Activated naive CD8-positive, alpha-beta T cell treated with anti-CD3 and anti-CD28 coated beads, Interleukin-2, amount 10 ng/mL, durations not matched to agents 7 days and 5 days (primary cell): ENCODE results near the gene ETV6. TPM values are rescaled to one million over a fixed set of nuclear protein-coding genes. Genes with fewer than 3 reads are reported as not detected.

ENCODE experiments used
- ATAC-seq: fragments of 150-1000 bp; cut with Tn5 transposase; one replicate; pipeline ENCODE4 v1.10.0; 2021; ENCODE audit warnings: low read depth, moderate library complexity
- POLR2A ChIA-PET: fragments of 350-600 bp; sonication (Branson Sonifier 250); formaldehyde crosslinking; loops from one replicate; lab custom pipeline; 2021; ENCODE audit warnings: antibody characterized with exemption; lab: Charles Lee
- DNase-seq: peaks from one replicate; pipeline ENCODE4 v3.0.0; 2021
- H3K27ac Mint-ChIP-seq: one replicate; pipeline ENCODE4 v1.8.0; 2022; ENCODE audit warnings: mild to moderate bottlenecking, mixed read lengths
- H3K27me3 Mint-ChIP-seq: one replicate; pipeline ENCODE4 v1.8.0; 2022; ENCODE audit warnings: mild to moderate bottlenecking, moderate library complexity, mixed read lengths
- H3K36me3 Mint-ChIP-seq: one replicate; pipeline ENCODE4 v1.8.0; 2021; ENCODE audit warnings: mild to moderate bottlenecking, mixed read lengths
- H3K4me1 Mint-ChIP-seq: one replicate; pipeline ENCODE4 v1.8.0; 2021; ENCODE audit warnings: mixed read lengths
- H3K4me3 Mint-ChIP-seq: one replicate; pipeline ENCODE4 v1.8.0; 2022; ENCODE audit warnings: mild to moderate bottlenecking, moderate library complexity, mixed read lengths
- H3K9me3 Mint-ChIP-seq: one replicate; pipeline ENCODE4 v1.8.0; 2021; ENCODE audit warnings: mixed read lengths
- total RNA-seq, 2 experiments: library from RNA; stranded (reverse); gene quantifications; one replicate each; pipeline ENCODE4 v1.2.3, GENCODE V29; 2021

ETV6 gene
- total RNA-seq, 2 experiments from 2014 or later: 22.5 to 26.0 TPM

GRCh38 chr12:11834104-11834812, 184.8 kb downstream of the ETV6 start:
- Mint-ChIP-seq H3K4me3 (no peak overlapping the region), H3K9me3 (no peaks in the 10 kb centered on the region), H3K27ac (no peak overlapping the region), H3K27me3 (no peaks in the 10 kb centered on the region), H3K36me3 (peaks cover 21% of the 10 kb centered on the region), H3K4me1 (peaks cover 7% of the 10 kb centered on the region)
- DNase-seq: no peak
- no peak for ATAC-seq
- POLR2A ChIA-PET: no interaction called here

DNA sequence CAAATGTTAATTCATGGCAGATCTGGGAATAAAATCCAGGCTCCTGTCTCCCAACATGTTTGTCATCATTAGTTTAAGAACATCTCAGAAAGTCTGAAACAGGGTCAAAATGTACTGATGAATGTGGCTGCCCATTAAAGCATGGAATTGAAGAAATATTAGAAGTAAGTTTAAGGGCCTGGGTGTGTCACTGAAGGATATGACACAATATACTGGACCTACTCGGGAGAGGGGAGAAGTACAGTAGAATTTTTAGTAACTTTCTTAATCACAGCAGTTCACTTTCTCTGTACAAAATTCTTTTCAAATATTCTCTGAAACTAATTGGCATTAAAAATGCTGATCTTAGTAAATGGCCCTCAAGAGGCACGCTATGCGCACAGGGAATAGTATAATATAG, 185.5 kb downstream of the ETV6 start:
- Mint-ChIP-seq H3K27me3 (no peaks in the 10 kb centered on the region), H3K36me3 (peaks cover 28% of the 10 kb centered on the region), H3K4me1 (peaks cover 7% of the 10 kb centered on the region), H3K27ac (no peak overlapping the region), H3K9me3 (no peaks in the 10 kb centered on the region), H3K4me3 (no peak overlapping the region)
- no peak for DNase-seq
- ATAC-seq: no peak
- POLR2A ChIA-PET: no interaction called here

GRCh38 chr12:11836282-11837151, 187.0 kb downstream of the ETV6 start:
- H3K36me3 Mint-ChIP-seq: peaks cover 43% of the 10 kb centered on the region
- peaks cover 7% of the 10 kb centered on the region for H3K4me1 Mint-ChIP-seq
- H3K27me3 Mint-ChIP-seq: no peaks in the 10 kb centered on the region
- POLR2A ChIA-PET: no interaction called here
- H3K9me3 Mint-ChIP-seq: no peaks in the 10 kb centered on the region
- peak overlapping the region; percentile 35 for H3K4me3 Mint-ChIP-seq
- DNase-seq (no peak), ATAC-seq (no peak)
- peak overlapping the region; percentile 4 for H3K27ac Mint-ChIP-seq

GRCh38 chr12:11837216-11837934, 187.9 kb downstream of the ETV6 start:
- POLR2A ChIA-PET: no interaction called here
- no peaks in the 10 kb centered on the region for H3K27me3 Mint-ChIP-seq
- H3K36me3 Mint-ChIP-seq: peaks cover 40% of the 10 kb centered on the region
- no peaks in the 10 kb centered on the region for H3K9me3 Mint-ChIP-seq
- H3K4me3 Mint-ChIP-seq: no peak overlapping the region
- no peak for DNase-seq
- ATAC-seq: no peak
- H3K27ac Mint-ChIP-seq: no peak overlapping the region
- H3K4me1 Mint-ChIP-seq: peaks cover 7% of the 10 kb centered on the region

- Mint-ChIP-seq H3K4me3 (no peak overlapping the region), H3K9me3 (no peaks in the 10 kb centered on the region), H3K4me1 (peaks cover 7% of the 10 kb centered on the region), H3K36me3 (peaks cover 45% of the 10 kb centered on the region), H3K27ac (no peak overlapping the region), H3K27me3 (no peaks in the 10 kb centered on the region)
- POLR2A ChIA-PET: no interaction called here
- ATAC-seq: no peak
- DNase-seq: no peak
Measured at GRCh38 chr12:11838403-11838802, 188.9 kb downstream of the ETV6 start.

DNA sequence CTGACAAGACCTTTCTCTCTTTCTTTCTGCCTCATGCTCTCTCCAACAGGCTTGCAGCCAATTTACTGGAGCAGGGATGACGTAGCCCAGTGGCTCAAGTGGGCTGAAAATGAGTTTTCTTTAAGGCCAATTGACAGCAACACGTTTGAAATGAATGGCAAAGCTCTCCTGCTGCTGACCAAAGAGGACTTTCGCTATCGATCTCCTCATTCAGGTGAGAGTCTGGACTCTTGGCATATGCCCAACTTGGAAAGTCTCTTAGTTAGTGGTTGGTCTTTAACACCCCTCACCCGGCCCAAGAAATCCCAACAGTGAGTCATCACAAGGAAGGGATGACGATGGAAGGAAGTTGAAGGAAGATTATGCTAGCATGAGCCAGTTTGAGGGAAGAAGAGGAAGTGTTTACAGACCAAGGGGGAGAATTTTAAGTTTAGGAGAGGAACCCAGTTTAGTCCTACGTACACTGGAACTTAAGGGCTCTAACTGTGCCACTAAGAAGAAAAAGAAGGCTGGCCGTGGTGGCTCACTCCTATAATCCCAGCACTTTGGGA, 189.7 kb downstream of the ETV6 start:
- Mint-ChIP-seq H3K4me3 (no peak overlapping the region), H3K27ac (no peak overlapping the region), H3K36me3 (peaks cover 48% of the 10 kb centered on the region)

DNA sequence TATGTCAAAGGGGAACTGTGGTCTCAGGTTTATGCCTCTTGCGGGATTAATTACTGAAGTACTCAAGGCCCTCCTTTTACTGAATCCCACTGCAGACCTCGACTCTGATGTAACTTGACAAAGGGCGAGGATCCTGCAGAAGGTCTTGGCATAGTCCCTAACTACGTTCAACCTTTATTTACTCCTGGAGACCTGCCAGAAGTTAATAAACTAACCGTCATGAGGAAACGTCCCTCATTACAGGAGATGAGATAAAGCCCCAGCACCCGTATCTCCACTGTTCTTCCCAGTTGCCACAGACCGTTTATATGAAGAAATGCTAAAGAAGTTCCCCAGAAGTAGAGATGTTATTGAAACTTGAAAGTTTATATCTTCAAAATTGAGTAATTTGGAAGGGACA, 190.9 kb downstream of the ETV6 start:
- Mint-ChIP-seq H3K36me3 (peaks cover 52% of the 10 kb centered on the region), H3K4me1 (peaks cover 7% of the 10 kb centered on the region), H3K9me3 (no peaks in the 10 kb centered on the region), H3K4me3 (no peak overlapping the region), H3K27me3 (no peaks in the 10 kb centered on the region), H3K27ac (no peak overlapping the region)
- ATAC-seq (no peak), DNase-seq (no peak)
- POLR2A ChIA-PET: no interaction called here

More for the DNA sequence above, 189.7 kb downstream of the ETV6 start:
- ATAC-seq: no peak
- DNase-seq: no peak
- Mint-ChIP-seq H3K27me3 (no peaks in the 10 kb centered on the region), H3K9me3 (no peaks in the 10 kb centered on the region), H3K4me1 (peaks cover 7% of the 10 kb centered on the region)
- POLR2A ChIA-PET: no interaction called here

DNA sequence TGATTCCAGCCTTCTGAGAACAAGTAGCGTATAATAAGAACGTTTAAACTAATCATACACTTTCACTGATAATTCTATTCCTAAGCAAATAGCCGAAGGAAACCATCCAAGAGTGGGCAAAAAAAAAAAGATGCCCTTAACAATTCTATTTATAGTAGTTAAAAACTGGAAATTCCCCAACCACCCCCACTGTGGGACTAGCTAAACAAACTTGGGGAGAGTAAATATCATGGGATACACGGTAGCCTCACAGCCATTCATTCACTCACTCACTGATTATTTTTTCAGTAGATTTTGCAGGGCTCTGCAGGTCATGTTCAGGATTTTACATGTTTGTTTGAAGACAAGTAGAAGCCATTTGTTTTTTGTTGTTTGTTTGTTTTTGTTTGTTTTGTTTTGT, 197.0 kb downstream of the ETV6 start:
- DNase-seq: no peak
- no peak for ATAC-seq
- H3K27ac Mint-ChIP-seq: no peak overlapping the region
- no peaks in the 10 kb centered on the region for H3K4me1 Mint-ChIP-seq
- POLR2A ChIA-PET: no interaction called here
- H3K9me3 Mint-ChIP-seq: no peaks in the 10 kb centered on the region
- H3K4me3 Mint-ChIP-seq: no peak overlapping the region
- H3K27me3 Mint-ChIP-seq: no peaks in the 10 kb centered on the region
- H3K36me3 Mint-ChIP-seq: peaks cover 26% of the 10 kb centered on the region

DNA sequence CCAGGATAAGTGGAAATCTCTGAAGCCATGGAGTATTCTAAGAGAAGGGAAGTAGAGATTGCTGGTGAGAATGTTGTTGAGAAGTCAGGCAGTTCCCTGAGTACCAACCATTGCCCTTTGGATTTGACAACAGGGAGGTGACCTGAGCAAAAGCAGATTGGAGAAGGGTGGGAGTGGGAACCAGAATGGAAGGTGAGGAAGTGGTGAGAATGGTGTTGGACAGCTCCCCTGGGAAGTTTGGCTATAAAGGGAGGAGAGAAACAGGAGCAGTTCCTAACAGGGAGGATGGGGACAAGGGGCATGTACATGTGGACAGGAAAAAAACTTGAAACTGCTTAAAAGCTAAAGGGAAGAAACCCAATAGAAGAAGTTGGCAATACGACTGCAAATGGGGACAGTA, 198.1 kb downstream of the ETV6 start:
- ATAC-seq: no peak
- DNase-seq: no peak
- no peaks in the 10 kb centered on the region for H3K9me3 Mint-ChIP-seq
- no peak overlapping the region for H3K4me3 Mint-ChIP-seq
- no peaks in the 10 kb centered on the region for H3K4me1 Mint-ChIP-seq
- H3K27ac Mint-ChIP-seq: no peak overlapping the region
- POLR2A ChIA-PET: interaction anchor here (0.6 kb wide), 1 partner anchor 9 kb away, joined by 3 read pairs; no protein-coding TSS in a partner anchor
- no peaks in the 10 kb centered on the region for H3K27me3 Mint-ChIP-seq
- peaks cover 20% of the 10 kb centered on the region for H3K36me3 Mint-ChIP-seq

- no peak for DNase-seq
- H3K27ac Mint-ChIP-seq: no peak overlapping the region
- no peak for ATAC-seq
- POLR2A ChIA-PET: no interaction called here
- H3K27me3 Mint-ChIP-seq: no peaks in the 10 kb centered on the region
- H3K9me3 Mint-ChIP-seq: no peaks in the 10 kb centered on the region
- peaks cover 23% of the 10 kb centered on the region for H3K36me3 Mint-ChIP-seq
- H3K4me3 Mint-ChIP-seq: no peak overlapping the region
- peaks cover 2% of the 10 kb centered on the region for H3K4me1 Mint-ChIP-seq
Measured at GRCh38 chr12:11849757-11850504, 200.5 kb downstream of the ETV6 start.

- no peak for ATAC-seq
- H3K9me3 Mint-ChIP-seq: no peaks in the 10 kb centered on the region
- peaks cover 25% of the 10 kb centered on the region for H3K36me3 Mint-ChIP-seq
- no peak overlapping the region for H3K4me3 Mint-ChIP-seq
- peaks cover 10% of the 10 kb centered on the region for H3K4me1 Mint-ChIP-seq
- H3K27me3 Mint-ChIP-seq: no peaks in the 10 kb centered on the region
- POLR2A ChIA-PET: no interaction called here
- DNase-seq: no peak
- no peak overlapping the region for H3K27ac Mint-ChIP-seq
Measured at GRCh38 chr12:11853126-11853525, 203.7 kb downstream of the ETV6 start.

DNA sequence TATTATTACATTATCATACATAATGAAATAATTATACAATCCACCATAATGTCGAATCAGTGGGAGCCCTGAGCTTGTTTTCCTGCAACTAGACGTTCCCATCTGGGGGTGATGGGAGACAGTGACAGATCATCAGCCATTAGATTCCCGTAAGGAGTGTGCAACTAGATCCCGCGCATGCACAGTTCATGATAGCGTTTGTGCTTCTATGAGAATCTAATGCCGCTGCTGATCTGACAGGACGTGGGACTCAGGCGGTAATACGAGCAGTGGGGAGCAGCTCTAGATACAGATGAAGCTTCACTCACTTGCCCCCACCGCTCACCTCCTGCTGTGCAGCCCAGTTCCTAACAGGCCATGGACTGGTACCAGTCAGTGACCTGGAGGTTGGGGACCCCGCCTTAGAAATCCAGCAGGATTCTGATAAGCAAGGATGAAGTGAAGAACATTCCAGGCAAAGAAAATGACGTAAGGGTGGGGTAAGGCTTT, 204.6 kb downstream of the ETV6 start:
- ATAC-seq (no peak), DNase-seq (no peak)
- Mint-ChIP-seq H3K27ac (no peak overlapping the region), H3K9me3 (no peaks in the 10 kb centered on the region), H3K36me3 (peaks cover 31% of the 10 kb centered on the region), H3K4me3 (no peak overlapping the region), H3K27me3 (no peaks in the 10 kb centered on the region), H3K4me1 (peaks cover 10% of the 10 kb centered on the region)
- POLR2A ChIA-PET: no interaction called here
